Activated CD4-positive, alpha-beta T cell treated with anti-CD3 and anti-CD28 coated beads for 4 hours (primary cell): ENCODE measurements around the gene ACP4.
"Not testable (repeated sequence)": the region's sequence is repeated elsewhere in the genome, so short reads cannot be mapped to it uniquely, and the experiment has no call there.

Experiments used
- DNase-seq, 2 donors: peaks; one replicate each; pipeline ENCODE4 v3.0.0-alpha.2; 2020

Gene ACP4

GRCh38 chr19:50777830-50778303, 12.3 kb upstream of the ACP4 start:
- DNase-seq, result no peak

DNA sequence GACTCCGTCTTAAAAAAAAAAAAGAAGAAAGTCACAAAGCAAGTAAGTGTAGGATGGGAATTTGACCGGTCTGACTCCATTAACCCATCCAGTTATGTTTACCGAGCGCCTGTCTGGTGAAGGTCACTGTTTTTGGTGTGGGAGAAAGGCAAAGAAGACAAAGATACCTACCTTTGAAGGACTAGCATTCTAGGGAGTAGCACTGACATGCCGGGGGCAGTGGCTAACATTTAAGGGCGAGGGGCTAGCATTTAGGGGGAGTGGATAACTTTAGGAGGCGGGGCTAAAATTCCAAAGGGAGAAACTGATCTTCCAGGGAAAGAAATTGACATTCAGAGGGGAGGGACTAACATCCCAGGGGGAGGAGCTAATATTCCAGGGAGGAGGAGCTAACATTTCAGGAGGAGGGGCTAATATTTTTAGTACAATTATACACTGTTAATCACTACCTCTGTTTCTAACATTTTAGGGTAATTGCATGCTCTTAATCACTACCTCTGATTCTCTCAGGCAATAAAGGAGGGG, 11.2 kb upstream of the ACP4 start:
- DNase-seq, result no peak

GRCh38 chr19:50779504-50780457, 10.4 kb upstream of the ACP4 start:
- no peak for DNase-seq

- no peak for DNase-seq
Observed at GRCh38 chr19:50780753-50781435, 9.3 kb upstream of the ACP4 start.

DNA sequence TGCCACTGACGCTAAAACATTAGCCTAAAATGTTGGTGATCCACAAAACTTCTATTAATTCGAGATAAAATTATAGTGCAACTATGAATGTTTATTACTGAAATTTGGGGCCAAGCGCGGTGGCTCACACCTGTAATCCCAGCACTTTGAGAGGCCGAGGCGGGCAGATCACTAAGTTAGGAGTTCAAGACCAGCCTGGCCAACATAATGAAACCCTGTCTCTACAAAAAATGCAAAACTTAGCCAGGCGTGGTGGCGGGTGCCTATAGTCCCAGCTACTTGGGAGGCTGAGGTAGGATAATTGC, 6.4 kb upstream of the ACP4 start:
- not testable (repeated sequence) for DNase-seq

DNA sequence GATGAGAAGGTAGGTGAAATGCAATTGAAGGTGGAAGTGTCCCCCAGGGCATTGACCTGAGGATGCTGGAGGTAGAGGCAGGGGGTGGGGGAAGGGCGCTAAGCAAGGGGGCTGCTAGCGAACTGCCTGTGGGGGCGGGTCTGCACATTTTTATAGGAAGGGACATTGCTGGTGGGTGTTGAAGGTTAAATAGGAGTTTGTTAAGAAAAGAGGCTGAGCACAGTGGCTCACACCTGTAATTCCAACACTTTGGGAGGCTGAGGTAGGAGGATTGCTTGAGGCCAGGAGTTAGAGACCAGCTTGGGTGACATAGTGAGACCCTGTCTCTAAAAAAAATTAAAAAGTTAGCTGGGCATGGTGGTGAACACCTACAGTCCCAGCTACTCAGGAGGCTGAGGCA, 5.5 kb upstream of the ACP4 start:
- DNase-seq, result no peak

DNA sequence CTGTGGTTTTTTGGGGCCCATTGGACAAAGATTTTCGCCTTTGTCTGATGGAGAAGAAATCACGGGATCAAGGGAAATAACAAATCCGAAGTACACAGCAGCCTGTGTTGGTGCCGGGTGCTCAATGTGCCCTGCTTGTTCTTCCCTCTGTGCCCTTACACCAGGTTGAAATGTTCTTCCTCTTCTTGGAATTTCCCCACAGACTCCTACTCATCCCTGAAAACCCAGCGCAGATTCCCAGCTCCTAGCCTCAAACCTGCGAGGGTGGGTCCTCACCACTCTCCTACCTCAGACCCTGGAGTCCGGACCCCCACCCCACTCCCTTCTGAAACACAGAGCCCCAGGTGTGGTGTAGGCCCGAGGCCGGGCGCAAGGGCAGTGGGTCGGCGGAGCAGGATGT, 4.9 kb upstream of the ACP4 start:
- DNase-seq, result no peak

DNA sequence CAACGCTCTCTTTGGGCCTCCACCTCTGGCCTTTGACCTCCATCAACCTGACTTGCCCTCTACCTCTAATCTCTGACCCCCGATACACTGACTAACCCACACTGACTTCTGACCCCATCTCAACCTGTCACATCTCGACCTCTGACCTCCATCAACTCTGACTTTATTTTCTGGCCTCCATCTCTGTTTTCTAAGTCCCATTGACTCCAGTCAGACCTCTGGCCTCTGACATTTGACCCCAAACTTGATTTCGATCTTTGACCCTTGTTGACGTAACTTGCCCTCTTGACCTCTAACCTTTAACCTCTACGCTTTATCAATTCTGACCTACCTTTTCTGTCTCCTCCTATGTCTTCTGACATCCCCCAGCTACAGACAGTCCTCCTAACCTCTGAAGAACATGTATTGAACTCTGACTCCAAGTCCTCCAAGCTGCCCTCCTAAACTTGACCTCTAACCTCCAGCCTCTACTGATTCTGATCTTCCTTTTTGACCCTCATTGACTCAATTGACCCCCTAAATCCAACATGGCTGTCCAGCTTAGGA, 780 bp downstream of the ACP4 start:
- DNase-seq, result no peak

- DNase-seq, result no peak
Observed at GRCh38 chr19:50791594-50792271, 1.5 kb downstream of the ACP4 start.

DNA sequence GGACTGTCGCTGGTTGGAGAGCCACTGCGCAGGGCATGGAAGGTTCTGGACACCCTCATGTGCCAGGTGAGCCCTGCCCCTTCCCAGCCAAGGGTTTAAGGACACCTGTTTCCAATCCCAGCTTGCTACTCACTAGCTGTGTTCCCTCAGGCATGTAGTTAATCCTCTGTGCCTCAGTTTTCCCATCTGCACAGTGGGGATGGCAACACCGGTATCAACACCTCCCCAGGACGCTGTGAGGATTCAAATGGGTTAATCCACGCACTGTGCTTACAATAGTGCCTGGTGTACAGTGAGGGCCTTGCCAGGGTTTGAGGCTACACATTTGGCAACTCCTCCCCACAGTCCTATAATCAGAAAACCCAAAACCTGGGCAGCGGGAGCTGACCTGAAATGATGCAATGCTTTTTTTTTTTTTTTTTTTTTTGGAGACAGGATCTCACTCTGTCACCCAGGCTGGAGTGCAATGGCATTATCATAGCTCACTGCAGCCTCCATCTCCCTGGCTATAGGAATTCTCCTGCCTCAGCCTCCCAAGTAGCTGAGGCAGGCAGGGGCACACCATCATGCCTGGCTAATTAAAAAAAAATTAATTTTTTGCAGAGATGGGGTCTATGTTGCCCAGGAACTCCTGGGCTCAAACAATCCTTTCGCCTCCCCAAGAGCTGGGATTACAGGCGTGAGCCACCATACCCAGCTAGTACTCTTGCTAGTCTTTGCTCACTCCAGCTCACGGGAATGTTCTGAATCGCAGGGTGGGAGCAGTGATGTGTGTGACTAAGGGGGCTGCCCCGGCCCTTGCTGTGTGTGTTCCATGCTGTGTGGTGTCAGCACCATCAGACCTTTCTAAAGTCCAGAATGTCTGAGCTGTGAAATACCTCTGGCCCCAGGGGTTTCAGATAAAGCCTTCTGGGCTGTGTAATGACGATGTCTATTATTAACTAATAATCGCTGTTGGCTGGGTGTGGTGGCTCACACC, 2.3 kb downstream of the ACP4 start:
- no peak for DNase-seq

DNA sequence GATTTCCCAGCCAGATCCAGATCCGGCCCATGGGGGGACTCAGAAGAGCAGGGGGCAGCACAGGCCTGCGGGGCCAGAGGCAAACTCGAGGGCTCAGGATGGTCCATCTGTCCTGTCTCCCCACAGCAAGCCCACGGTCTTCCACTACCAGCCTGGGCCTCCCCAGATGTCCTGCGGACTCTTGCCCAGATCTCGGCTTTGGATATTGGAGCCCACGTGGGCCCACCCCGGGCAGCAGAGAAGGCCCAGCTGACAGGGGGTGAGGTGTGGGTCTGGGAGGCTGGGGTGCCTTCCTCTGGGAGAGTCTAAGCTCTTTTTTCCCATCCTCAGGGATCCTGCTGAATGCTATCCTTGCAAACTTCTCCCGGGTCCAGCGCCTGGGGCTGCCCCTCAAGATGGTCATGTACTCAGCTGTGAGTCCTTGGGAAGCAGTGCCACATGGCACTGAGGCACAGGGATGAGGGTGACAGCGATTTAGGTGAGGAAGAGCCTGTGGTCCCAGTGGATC, 3.4 kb downstream of the ACP4 start:
- DNase-seq, result no peak

DNA sequence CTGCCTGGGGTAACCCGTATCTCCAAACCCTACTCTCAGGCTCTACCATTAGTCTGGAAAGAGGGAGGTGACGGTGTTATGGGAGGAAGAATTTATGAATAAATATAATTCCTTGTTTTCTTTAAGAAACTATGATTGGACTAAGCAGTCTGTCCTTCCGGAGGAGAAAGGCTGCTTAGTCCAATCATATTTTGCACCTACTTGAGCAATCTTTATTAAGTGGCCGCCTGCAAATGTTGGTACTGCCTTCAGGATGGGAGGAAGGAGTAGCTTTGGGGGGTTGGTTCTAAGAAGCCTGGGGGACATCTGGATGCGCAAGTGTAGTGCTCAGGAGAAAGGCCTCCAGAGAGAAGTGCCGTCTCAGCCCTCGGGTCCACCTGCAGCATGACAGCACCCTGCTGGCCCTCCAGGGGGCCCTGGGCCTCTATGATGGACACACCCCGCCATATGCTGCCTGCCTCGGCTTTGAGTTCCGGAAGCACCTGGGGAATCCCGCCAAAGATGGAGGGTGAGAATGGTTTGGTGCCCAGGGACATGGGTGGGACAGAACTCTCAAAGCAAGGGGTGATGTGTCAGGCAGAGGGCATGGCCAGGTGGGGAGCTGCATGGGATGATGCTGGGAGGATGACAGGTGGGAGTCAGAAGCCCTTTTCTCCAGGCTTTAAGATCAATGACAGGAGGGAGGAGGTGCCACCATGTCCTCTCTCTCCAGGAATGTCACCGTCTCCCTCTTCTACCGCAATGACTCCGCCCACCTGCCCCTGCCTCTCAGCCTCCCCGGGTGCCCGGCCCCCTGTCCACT, 4.1 kb downstream of the ACP4 start:
- no peak for DNase-seq

- peak in 1 of 2 donors; percentile 11 for DNase-seq
Observed at GRCh38 chr19:50794876-50795663, 4.9 kb downstream of the ACP4 start.

DNA sequence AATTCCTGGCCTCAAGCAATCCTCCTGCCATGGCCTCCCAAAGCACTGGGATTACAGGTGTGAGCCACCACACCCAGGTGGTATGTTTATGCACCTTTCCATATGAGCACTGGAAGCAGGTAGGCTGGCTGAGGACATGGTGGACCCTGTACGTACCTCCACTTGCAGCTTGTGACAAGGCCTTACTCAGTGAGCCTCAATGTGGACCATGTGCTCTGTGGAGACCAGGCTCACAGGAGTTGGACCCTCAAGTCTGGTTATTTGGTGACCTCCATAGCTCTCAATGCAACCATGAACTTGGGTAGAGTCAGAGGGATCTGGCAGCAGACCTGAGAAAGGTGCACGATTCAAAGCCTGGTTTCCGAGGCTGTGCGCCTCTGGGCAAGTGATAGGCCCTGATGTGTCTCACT, 5.5 kb downstream of the ACP4 start:
- no peak for DNase-seq

DNA sequence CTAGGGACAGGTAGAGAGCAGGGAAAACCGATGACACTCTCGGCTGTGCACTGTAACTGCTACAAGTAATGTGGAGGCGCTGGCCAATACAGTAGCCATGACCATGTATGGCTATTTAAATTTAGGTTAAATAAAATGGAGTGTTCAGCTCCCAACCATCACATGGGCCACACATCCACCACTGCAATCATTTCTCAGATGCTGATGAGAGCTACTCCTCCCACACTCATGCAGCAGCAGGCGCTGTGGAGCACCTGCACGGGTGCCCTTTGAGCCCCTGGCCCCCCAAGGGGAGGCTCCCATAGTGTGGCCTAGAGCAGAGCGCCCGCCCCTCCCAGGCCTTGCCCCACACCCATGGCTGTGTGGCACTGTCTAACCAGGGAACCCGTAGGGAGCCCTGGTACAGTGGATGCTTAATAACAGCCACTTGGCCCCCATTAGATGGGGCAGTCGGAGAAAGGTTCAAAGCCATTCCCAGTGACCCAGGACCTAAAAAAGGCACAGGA, 6.0 kb downstream of the ACP4 start:
- no peak for DNase-seq

DNA sequence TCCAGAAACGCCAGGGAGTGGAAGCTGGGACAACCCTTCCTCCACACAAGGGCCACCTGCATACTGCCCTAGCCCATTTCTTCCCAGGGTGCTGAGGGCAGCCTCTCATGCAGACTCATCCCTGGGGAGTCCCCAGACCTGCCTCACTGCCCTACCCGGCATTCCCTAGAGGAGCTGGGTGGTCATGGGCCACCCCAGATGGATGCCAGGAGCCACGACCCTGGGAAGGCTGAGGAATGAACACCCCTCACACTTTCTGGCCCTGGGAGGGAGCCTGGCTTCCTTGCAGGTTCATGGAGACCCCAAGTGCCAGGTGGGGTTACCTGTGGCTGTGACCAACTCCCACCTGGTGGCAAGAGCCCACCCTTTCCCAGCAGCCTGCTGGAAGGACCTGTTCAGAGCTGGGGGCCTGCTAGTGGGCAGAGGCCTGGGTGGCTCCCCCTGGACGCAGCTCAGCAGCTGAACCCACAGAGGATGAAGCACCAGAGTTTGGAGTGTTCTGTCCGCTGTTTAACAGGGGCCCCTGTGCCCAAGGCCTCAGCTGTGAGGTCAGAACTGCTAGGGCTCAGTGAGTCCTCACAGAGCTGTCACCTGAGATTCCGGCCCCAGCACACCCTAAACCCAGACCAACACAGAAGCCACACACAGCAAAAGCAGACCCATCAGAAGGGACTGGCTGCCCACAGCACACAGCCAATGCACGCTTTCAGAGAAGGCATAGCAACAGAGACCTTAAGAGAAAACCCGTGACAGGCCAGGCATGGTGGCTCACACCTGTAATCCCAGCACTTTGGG, 6.6 kb downstream of the ACP4 start:
- no peak for DNase-seq

DNA sequence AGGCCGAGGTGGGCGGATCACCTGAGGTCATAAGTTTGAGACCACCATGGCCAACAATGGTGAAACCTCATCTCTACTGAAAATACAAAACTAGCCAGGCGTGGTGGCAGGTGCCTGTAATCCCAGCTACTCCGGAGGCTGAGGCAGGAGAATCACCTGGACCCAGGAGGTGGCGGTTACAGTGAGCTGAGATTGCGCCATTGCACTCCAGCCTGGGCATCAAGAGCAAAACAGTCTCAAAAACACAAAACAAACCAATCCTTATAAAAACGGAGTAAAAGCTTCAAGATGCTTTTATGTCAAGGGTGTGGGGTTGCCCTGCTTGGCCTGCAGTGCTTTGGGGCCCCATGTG, 7.2 kb downstream of the ACP4 start:
- no peak for DNase-seq

DNA sequence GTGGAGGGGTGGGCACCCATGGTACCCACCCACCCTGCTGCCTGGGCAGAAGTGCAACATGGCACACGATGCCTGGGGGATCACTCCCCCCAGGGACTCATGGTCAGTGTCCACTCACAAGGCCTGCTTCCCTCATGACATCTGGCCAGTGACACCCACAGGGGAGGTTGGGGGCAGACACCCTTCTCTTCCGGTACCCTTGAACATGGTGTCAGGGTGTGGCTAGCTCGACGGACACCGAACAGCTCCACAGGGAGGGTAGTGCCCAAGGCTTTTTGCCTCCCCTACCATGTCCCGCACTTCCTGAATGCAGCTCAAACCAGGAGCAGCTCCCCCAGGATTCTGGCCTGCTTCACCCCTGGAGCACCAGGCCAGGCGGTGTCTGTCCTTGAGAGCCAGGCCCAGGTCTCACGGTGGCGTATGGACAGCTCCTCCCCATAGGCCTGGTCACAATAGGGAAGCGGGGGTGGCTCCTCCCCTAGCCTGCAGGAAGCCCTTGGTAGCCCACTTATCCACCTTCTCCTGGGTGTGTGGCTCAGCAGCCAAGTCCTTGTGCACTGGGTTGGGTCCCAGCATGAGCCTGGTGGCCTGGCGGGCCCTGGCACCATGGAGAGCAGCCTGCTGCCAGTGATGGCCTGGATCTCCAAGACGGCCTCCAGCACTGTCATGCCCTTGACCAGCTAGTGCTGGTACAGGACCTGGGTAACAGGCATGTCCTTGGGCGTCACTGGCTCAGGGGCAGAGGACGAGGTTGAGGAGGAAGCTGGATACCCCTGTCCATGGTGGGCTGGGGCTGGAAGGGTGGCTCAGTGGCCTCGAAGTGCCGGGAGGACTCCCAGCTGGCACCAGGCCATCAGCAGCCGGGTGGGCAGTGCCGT, 7.8 kb downstream of the ACP4 start:
- DNase-seq, result no peak
